Mesodermal cell (in vitro differentiated cells): Measurements from ENCODE around the gene PIK3CD.
"Not testable (repeated sequence)": the region's sequence is repeated elsewhere in the genome, so short reads cannot be mapped to it uniquely, and the experiment has no call there.

Source experiments
- H3K27ac ChIP-seq: 2 replicates; pipeline ENCODE4 v1.7.0; 2013; ENCODE audit warnings: mild to moderate bottlenecking, low read depth, low read length, moderate library complexity; ENCODE audit not compliant: severe bottlenecking
- H3K36me3 ChIP-seq: 2 replicates; pipeline ENCODE4 v1.7.1; 2013; ENCODE audit warnings: mild to moderate bottlenecking, low read length, moderate library complexity; ENCODE audit not compliant: control insufficient read depth, insufficient read depth
- H3K4me1 ChIP-seq: one replicate; pipeline ENCODE4 v1.7.1; 2013; ENCODE audit warnings: mild to moderate bottlenecking, low read length; ENCODE audit not compliant: insufficient read depth, control insufficient read depth, poor library complexity, severe bottlenecking
- H3K4me3 ChIP-seq: 2 replicates; pipeline ENCODE4 v1.7.0; 2013; ENCODE audit warnings: low read length, control low read depth, mild to moderate bottlenecking; ENCODE audit not compliant: insufficient read depth, poor library complexity, severe bottlenecking; ENCODE audit errors: extremely low read depth
- H3K9me3 ChIP-seq: 2 replicates; pipeline ENCODE4 v1.7.1; 2013; ENCODE audit warnings: mild to moderate bottlenecking, low read length, moderate library complexity; ENCODE audit not compliant: control insufficient read depth
- WGBS, 2 experiments: methylation state at CpG; one replicate each; pipeline ENCODE4 v1.1.5; 2013; ENCODE audit warnings: missing lambda C conversion rate in 2 of 2; ENCODE audit not compliant: insufficient coverage in 2 of 2; 5-methylcytosine and 5-hydroxymethylcytosine counted together

The PIK3CD gene

DNA sequence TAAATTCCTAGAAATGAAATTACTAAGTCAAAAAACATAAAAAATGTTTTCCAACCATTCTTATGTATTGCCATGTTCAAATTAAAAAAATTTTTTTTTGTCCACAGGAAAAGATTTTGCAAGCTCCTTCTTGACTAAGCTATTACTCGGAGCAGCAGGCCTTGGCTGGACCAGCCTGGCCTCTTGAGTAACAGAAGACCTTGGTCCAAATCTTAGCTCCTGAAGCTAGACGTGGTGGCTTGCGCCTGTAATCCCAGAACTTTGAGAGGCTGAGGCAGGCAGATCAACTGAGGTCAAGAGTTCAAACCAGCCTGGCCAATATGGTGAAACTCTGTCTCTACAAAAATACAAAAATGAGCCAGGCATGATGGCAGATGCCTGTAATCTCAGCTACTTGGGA, 94.7 kb downstream of the PIK3CD start:
- Histone ChIP-seq H3K27ac (no peak overlapping the region), H3K4me1 (no peaks in the 10 kb centered on the region), H3K4me3 (no peak overlapping the region), H3K36me3 (peaks cover 80% of the 10 kb centered on the region), H3K9me3 (no peaks in the 10 kb centered on the region)
- WGBS, 2 experiments, result 94 to 96% methylated on average over 3 of the region's 3 CpGs

DNA sequence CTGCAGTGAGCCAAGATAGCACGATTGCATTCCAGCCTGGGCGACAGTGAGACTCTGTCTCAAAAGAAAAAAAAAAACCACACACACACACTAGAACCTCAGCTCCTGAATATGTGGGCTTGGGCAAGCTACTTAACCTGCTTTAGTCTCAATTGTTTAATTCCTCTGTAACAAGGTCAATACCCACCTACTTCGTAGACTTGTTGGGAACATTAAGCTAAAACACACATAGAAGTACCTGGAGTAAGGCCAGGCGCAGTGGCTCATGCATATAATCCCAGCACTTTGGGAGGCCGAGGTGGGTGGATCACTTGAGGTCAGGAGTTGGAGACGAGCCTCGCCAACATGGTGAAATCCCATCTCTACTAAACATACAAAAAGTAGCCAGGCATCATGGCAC, 95.1 kb downstream of the PIK3CD start:
- H3K36me3 ChIP-seq, result peaks cover 80% of the 10 kb centered on the region
- no peak overlapping the region for H3K4me3 ChIP-seq
- H3K4me1 ChIP-seq, result no peaks in the 10 kb centered on the region
- no peak overlapping the region for H3K27ac ChIP-seq
- no peaks in the 10 kb centered on the region for H3K9me3 ChIP-seq
- 79 to 94% methylated on average over 3 to 7 of the region's 7 CpGs for WGBS, 2 experiments

DNA sequence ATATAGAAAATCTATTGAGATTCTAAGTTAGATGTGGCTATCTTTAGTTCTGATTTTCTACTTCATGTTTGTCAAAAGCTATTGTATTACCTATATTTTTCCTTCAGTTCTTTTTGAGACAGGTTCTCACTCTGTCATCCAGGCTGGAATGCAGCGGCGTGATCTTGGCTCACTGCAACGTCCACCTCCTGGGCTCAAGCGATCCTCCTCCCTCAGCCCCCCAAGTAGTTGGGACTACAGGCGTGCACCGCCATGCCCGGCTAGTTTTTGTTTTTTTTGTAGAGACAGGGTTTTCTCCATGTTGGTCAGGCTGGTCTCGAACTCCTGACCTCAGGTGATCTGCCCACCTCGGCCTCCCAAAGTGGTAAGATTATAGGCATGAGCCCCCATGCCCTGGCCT, 96.9 kb downstream of the PIK3CD start:
- not testable (repeated sequence) for H3K9me3 ChIP-seq, H3K4me1 ChIP-seq, H3K27ac ChIP-seq, H3K4me3 ChIP-seq
- peaks cover 79% of the 10 kb centered on the region for H3K36me3 ChIP-seq
- 93 to 98% methylated on average over 7 of the region's 9 CpGs for WGBS, 2 experiments

DNA sequence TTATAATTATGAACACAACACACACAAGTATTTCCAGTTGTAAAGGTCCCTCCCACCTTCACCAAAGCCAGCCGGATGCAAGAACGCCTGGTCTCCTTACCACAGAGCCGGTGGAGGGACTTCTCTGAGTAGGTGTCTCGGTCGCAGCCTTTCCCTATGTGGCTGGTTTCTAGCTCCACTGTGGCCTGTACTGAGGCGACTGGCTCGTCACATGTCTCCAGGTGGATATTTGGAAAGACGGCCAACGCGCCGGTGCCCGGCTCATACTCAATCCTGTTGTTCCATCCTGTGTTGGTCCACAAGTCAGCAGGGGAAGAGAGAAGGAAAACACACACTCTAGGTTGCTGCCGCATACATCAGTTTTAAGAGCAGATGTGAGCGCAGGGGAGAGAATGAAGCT, 97.8 kb downstream of the PIK3CD start:
- peaks cover 77% of the 10 kb centered on the region for H3K36me3 ChIP-seq
- H3K4me3 ChIP-seq, result no peak overlapping the region
- no peaks in the 10 kb centered on the region for H3K9me3 ChIP-seq
- no peak overlapping the region for H3K27ac ChIP-seq
- 92 to 94% methylated on average over 11 to 14 of the region's 14 CpGs for WGBS, 2 experiments
- no peaks in the 10 kb centered on the region for H3K4me1 ChIP-seq

DNA sequence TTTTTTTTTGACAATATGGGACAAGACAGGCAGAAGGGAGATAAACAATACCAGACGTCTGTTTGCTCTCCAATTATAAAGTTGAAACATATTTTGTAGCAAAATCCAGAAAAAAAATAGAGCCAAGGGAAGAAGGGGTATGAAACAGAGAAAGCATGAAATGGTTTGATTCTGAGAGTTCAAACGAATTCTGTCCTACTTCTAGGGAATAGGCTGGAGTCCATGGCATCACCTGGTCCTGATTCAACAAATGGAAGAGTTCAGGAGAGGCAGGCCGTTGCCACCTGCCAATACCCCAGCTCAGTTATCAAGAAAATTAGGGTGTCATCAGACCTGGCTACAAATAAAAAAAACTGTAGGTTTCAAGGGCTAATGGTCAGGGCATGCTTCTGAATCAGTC, 100.4 kb downstream of the PIK3CD start:
- H3K36me3 ChIP-seq, result peaks cover 66% of the 10 kb centered on the region
- WGBS, 2 experiments, result 89 to 92% methylated on average over 2 of the region's 3 CpGs

DNA sequence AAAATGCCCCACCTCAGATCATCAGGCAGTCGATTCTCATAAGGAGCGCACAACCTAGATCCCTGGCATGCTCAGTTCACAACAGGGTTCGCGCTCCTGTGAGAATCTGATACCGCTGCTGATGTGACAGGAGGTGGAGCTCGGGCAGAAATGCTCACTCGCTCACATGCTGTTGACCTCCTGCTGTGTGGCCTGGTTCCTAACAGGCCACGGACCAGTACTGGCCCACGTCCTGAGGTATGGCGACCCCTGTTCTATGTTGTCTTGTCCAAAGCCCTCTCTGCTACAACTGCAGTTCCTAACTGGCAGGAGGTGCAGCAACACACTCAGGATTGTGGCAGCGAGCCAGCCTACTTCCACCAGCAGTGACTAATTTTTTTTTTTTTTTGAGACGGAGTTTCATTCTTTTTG, 101.6 kb downstream of the PIK3CD start:
- Histone ChIP-seq H3K27ac (no peak overlapping the region), H3K4me1 (peaks cover 5% of the 10 kb centered on the region), H3K9me3 (no peaks in the 10 kb centered on the region), H3K36me3 (peaks cover 65% of the 10 kb centered on the region), H3K4me3 (no peak overlapping the region)
- 86% methylated on average over 10 to 12 of the region's 12 CpGs for WGBS, 2 experiments

More for the DNA sequence above, 100.4 kb downstream of the PIK3CD start:
- no peaks in the 10 kb centered on the region for H3K9me3 ChIP-seq
- H3K4me1 ChIP-seq, result peaks cover 5% of the 10 kb centered on the region
- H3K27ac ChIP-seq, result no peak overlapping the region
- H3K4me3 ChIP-seq, result no peak overlapping the region

DNA sequence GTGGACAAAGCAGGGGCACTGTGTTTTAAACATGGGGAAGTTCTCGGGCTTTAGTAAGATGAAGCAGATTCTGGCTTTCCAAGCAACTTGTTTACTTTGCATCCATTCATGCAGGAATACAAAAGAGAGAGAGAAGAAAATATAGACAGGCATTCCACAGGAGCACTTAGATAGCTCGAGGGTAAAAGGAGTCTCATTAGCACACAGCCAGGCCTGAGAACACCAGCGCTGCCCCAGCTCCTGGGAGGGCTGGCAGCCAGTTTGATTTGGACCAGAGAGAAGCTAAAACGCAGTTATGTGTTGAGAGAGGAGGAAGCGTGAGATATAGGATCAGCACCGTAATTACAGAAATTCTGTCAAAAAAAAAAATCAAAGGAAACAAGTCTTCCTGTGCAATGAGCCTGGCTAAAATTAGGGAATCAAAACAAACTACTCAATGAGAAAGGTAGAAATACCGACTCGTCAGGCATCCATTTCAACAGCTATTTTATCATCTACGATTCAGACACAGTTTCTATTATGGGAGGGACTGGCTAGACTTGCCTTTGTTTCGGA, 104.0 kb downstream of the PIK3CD start:
- H3K36me3 ChIP-seq, result peaks cover 50% of the 10 kb centered on the region

DNA sequence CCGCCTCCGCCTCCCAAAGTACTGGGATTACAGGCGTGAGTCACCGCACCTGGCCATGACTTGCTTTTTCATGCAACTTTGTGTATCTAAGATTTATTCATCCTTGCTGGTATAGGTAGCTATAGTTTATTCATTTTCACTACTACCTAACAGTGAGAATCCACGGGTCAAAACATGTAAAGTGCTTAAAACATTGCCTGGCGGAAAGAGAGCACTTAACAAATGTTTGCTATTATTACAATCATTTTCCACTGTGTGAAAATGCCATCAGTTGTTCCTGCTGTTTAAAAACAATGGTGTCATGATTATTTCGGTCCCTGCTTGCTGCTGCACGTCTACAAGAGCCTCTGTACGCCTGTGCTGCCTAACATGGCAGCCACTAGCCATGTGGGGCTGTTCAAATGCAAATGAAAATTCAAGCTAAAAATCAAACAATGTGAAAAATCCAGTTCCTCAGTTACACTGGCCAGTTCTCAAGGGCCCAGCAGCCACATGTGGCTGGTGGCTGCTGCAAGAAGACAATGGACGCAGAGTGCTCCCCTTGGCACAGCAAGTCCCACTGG, 107.1 kb downstream of the PIK3CD start:
- Histone ChIP-seq H3K4me1 (peaks cover 5% of the 10 kb centered on the region), H3K27ac (no peak overlapping the region), H3K9me3 (no peaks in the 10 kb centered on the region), H3K36me3 (peaks cover 45% of the 10 kb centered on the region), H3K4me3 (no peak overlapping the region)
- WGBS, 2 experiments, result 89 to 96% methylated on average over 5 to 7 of the region's 10 CpGs

More for the DNA sequence above, 104.0 kb downstream of the PIK3CD start:
- Histone ChIP-seq H3K9me3 (no peaks in the 10 kb centered on the region), H3K27ac (no peak overlapping the region), H3K4me3 (no peak overlapping the region), H3K4me1 (peaks cover 5% of the 10 kb centered on the region)
- WGBS, 2 experiments, result 80 to 87% methylated on average over 4 to 7 of the region's 10 CpGs

DNA sequence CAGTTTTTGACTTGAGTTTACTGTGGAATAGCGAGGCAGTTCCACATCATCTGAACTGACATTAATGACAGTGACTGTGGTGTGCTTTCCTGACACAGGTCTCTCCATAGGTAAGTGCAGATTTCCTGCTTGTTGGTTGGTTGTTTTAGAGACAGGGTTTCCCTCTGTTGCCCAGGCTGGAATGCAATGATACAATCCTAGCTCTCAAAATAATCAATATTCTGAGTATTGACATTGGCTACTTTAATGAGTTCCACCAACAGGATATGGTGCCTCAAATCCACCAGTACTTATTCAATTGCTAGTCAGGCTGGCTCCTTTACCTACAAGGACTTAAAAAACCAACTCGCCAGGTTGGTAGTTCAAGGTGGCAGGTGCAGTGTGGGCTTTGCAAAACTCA, 108.4 kb downstream of the PIK3CD start:
- H3K9me3 ChIP-seq, result no peaks in the 10 kb centered on the region
- H3K27ac ChIP-seq, result no peak overlapping the region
- no peak overlapping the region for H3K4me3 ChIP-seq
- H3K36me3 ChIP-seq, result peaks cover 40% of the 10 kb centered on the region
- H3K4me1 ChIP-seq, result peaks cover 5% of the 10 kb centered on the region
- WGBS, 2 experiments, result 86 to 100% methylated on average over 1 of the region's 2 CpGs

DNA sequence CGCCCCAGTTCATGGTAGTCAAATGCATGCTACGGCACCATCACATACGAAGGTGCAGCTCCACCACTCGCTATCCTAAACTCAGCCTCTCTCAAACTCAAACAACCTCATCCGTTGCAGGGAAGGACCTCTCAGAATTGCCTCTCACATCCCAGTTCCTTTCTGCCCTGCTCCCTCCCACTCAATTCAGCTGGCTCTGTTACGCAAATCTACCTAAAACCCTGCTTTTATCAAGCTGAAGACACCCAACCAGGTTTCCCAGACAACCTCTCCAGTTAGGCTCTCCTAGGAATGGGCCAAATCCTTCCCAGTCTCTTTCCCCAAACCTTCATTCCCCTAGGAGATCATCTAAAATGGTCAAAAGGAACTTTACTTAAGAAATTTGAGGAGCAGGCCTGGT, 109.3 kb downstream of the PIK3CD start:
- Histone ChIP-seq H3K4me3 (no peak overlapping the region), H3K36me3 (peaks cover 34% of the 10 kb centered on the region), H3K9me3 (no peaks in the 10 kb centered on the region), H3K27ac (no peak overlapping the region), H3K4me1 (peaks cover 5% of the 10 kb centered on the region)
- WGBS, 2 experiments, result 83 to 87% methylated on average over 5 to 6 of the region's 6 CpGs

DNA sequence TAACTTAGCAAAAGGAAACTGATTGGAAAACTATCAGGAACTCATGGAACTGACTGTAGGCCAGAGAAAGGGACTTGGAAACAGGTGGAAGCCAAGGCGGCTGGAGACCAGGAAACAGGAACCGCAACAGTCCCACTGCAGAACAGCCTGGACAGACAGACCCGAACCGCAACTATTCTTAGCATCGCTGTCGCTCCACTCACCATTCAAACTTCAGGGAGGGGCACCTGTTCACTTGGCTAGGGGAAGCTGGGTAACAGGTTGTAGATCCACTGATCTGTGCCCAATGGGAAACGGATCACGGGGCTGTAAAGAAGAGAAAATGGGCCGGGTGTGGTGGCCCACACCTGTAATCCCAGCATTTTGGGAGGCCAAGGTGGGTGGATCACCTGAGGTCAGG, 110.3 kb downstream of the PIK3CD start:
- H3K4me1 ChIP-seq, result no peaks in the 10 kb centered on the region
- peaks cover 34% of the 10 kb centered on the region for H3K36me3 ChIP-seq
- 99 to 100% methylated on average over 7 of the region's 9 CpGs for WGBS, 2 experiments
- no peak overlapping the region for H3K27ac ChIP-seq
- no peak overlapping the region for H3K4me3 ChIP-seq
- no peaks in the 10 kb centered on the region for H3K9me3 ChIP-seq
